HG03025 (cell line): ENCODE measurements around the gene MTSS2.
"Not testable (repeated sequence)": the region's sequence is repeated elsewhere in the genome, so short reads cannot be mapped to it uniquely, and the experiment has no call there.

ENCODE experiments used
- ATAC-seq: cut with Tn5 transposase; IDR thresholded peaks from one replicate; pipeline ENCODE4 v1.9.1; 2021; ENCODE audit warnings: mild to moderate bottlenecking, moderate library complexity; ENCODE audit not compliant: unreplicated experiment, low FRiP score

The MTSS2 gene

GRCh38 chr16:70657956-70658355 is 27.9 kb downstream of the MTSS2 start:
- no peak for ATAC-seq

DNA sequence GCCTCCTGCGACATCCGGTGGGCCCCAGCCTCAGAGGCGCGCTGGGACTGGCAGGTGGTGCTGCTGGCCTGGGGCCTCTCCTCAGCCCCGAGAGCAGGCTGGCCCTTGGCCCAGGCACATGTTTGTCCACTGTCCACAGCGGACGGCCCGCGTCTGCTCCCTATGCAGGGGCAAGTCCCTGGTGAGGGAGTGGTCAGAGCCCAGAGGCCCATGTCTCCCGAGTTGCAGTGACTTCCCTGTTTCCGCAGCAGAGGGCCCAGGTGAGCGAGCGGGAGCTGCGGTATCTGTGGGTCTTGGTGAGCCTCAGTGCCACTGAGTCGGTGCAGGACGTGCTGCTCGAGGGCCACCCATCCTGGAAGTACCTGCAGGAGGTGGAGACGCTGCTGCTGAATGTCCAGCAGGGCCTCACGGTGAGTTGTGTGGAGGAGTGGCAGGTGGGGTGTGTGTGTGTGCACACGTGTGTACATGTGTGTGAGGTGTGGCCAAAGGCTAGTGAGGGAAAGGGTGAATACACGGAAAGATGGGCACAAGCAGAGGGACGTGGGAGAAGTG is 29.1 kb downstream of the MTSS2 start:
- no peak for ATAC-seq

GRCh38 chr16:70656065-70656711 is 29.7 kb downstream of the MTSS2 start:
- ATAC-seq = no peak

- ATAC-seq = no peak
These were observed 31.8 kb downstream of the MTSS2 start for GRCh38 chr16:70653809-70654771.

DNA sequence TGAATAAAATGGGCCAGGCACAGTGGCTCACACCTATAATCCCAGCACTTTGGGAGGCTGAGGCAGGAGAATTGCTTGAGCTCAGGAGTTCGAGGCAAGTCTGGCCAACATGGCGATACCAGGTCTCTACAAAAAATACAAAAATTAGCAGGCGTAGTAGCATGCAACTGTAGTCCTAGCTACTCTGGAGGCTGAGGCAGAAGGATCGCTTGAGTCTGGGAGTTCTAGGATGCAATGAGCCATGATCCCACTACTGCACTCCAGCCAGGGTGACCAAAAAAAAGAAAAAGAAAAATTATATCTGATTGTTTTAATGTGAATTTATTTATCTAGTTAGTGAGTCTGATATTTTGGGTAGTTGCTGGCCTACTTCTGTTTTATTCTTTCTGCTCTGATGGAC is 32.4 kb downstream of the MTSS2 start:
- no peak for ATAC-seq

GRCh38 chr16:70652322-70652721 is 33.5 kb downstream of the MTSS2 start:
- ATAC-seq = no peak

GRCh38 chr16:70651524-70651923 is 34.3 kb downstream of the MTSS2 start:
- no peak for ATAC-seq

- no peak for ATAC-seq
These were observed 35.6 kb downstream of the MTSS2 start for GRCh38 chr16:70650216-70650615.

DNA sequence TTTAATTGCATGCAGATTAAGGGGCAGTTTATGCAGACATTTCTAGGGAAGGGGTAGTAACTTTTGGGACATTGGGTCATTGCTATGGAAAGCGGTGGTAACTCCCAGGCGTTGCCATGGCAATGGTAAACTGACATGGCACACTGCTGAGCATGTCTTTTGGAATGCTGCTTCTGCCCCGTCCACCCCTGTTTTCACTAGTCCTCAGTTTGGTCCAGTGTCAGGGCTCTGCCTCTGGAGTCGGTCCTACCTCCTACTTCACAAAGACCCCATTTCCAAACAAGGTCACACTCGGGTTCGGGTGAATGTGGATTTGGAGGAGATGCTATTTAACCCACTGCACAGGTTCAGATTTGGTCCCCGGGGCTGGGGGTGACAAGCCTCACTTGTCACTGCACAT is 36.6 kb downstream of the MTSS2 start:
- no peak for ATAC-seq

DNA sequence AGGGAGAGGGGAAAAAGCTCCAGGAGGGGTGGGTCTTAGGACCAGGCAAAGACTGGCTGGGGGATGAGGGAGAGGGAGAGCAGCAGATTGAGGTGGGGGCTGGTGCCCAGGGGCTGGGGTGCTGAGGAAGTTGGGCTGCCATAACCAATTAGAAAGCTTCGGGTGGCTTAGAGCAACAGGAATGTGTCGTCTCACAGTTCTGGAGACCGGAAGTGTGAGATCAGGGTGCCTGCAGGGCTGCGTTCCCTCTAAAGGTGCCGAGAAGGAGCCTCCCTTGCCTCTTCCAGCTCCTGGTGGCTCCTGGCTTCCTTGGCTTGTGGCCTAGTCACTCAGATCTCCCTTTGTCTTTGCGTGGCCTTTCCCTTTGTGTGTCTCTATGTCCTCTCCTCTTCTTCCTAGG is 37.2 kb downstream of the MTSS2 start:
- no peak for ATAC-seq

DNA sequence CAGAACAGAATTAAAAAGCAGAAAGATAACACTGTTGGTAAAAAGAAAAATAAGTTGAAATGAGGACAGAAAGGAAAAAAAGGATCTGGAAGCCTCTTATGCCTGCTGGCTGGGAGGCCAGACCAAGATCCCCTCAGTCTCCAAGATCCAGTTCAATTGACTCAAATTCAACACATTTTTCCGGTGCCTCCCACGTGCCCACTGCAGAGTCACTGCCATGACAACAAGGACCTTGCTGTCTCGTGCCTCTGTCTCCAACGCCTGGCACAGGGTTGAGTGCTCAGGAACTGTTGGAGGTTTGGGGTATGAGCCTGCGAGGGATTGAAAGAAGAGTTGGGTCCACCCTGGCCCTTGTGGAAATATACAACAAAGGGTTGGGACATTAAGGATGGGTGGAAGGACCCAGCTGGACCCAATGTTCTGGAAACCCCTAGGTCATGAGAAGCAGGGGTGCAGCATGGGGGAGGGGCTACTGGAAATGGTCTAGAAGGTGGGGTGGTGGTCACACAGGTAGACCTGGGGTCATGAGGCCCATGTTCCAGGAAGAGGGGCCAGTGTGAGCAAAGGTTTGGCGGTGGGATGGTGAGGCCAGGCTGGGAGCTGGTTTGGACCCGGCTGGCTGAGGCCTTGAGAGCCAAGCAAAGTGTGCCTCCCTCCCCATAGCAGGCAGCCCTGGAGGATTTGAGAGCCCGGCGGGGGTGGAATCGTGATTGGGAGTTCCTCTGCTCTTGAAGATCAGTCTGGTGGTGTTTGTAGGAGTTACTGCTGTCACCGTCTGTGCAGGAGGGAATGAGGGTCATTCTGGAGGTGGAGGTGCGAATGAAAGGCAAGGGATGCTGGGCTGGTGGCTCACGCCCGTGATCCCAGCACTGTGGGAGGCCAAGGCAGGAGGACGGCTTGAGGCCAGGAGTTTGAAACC is 38.2 kb downstream of the MTSS2 start:
- no peak for ATAC-seq

- ATAC-seq = no peak
These were observed 39.3 kb downstream of the MTSS2 start, which contains the start of gene IL34 for GRCh38 chr16:70646260-70647241. Gene IL34 (plus strand): TSS chr16:70646559. CDS start chr16:70646948, 389 bp downstream.

DNA sequence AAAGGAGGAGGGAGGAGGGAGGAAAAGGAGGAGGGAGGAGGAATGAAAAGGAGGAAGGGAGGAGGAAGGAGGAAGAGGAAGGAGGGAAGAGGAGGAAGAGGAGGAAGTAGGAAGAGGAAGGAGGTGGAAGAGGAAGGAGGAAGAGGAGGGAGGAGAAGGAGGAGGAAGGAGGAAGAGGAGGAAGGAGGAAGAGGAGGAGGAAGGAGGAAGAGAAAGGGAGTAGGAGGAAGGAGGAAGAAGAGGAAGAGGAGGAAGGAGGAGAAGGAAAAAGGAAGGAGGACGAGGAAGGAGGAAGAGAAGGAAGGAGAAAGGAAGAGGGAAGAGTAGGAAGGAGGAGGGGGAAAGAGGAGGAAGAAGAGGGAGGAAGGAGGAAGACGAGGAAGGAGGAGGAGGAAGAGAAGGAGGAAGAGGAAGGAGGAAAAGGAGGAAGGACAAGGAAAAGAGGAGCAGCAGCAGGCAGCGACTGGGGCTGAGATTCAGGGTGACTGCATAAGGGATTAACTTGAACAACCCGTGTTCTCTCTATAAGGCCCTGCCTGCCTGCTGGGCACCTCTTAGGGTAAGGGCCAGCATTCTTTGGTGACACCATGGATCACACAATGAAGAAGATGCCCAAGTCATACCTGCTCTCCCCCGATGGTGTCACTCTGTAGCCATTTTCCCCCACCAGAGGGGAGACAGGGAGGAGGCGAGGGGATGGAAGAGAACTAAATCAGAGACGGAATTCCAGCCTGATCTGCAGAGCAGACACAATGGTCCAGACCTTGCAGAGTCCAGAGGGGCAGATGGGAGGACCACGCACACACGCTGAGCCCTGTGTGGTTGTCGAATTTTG is 40.9 kb downstream of the MTSS2 start:
- ATAC-seq = no peak

- not testable (repeated sequence) for ATAC-seq
These were observed 42.6 kb downstream of the MTSS2 start for GRCh38 chr16:70643264-70643663.

- no peak for ATAC-seq
These were observed 43.2 kb downstream of the MTSS2 start for GRCh38 chr16:70642633-70643032.

DNA sequence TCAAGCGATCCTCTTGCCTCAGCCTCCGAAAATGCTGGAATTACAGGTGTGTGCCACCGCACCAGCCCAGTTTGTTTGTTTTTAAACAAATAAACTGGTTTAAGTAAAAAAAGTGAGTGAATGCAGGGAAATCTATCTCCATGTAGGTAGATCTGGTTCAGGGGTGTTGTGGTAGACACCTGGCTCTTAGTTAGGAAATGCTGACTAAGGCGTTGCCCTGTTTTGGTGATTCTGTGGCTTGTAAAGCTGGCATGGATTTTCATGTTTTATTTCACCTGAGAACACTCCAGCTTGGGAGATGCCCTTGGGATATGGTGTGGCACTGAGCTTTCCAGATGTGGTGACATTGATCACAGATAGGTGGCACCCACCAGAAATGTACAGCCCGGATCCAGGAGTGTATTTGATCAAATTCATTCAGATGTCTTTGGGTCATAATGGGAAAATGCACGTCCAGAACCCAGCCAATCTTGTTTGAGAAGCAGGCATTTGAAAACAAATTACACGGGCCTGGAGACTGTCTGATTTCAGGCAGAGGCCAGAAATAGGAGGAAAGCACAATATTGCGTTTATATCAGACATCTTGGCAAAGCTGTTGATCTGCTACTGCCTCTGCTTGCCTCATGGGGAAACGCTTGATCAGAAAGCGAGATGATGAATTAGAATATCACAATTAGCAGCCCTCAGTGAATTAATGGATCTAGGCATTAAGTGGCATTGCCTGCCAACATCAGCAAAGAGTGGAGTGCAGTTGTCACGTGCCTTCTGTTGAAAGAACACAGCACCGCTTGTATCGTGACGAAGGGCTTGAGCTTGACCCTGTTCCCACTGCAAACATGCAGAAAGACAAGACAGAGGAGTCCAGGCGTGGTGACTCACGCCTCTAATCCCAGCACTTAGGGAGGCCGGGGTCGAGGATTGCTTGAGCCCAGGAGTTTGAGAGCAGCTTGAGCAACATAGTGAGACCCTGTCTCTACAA is 46.8 kb downstream of the MTSS2 start:
- ATAC-seq = no peak
